Transverse colon (tissue), 4 donors: ENCODE data around the gene SUV39H1. TPM values are rescaled to one million over a fixed set of nuclear protein-coding genes. Genes with fewer than 3 reads are reported as not detected.

ENCODE experiments used
- DNase-seq: peaks from one replicate; pipeline ENCODE4 v3.0.0-alpha.2; 2019
- H3K27ac ChIP-seq, 4 donors: fragments of 200-600 bp; sonication (generic); 2 replicates each; pipeline ENCODE4 v1.5.1; 2016 to 2018; ENCODE audit warnings: inconsistent platforms in 4 of 4
- H3K27me3 ChIP-seq: fragments of 200-600 bp; sonication (generic); 2 replicates; pipeline ENCODE4 v1.5.1; 2017; ENCODE audit warnings: inconsistent platforms
- H3K36me3 ChIP-seq, 4 donors: fragments of 200-600 bp; sonication (generic); 2 replicates each; pipeline ENCODE4 v1.5.1; 2017 to 2019; ENCODE audit warnings: inconsistent platforms in 4 of 4
- H3K4me1 ChIP-seq, 4 donors: fragments of 200-600 bp; sonication (generic); 2 replicates each; pipeline ENCODE4 v1.5.1; 2017 to 2020; ENCODE audit warnings: inconsistent platforms in 4 of 4
- H3K4me3 ChIP-seq, 4 donors: fragments of 200-600 bp; sonication (generic); 1 replicate in 1 of 4; 2 replicates in 3 of 4; pipeline versions ENCODE4 v1.5.1 to v1.6.1; 2017 to 2019; ENCODE audit warnings: inconsistent platforms in 4 of 4
- H3K9me3 ChIP-seq, 2 donors: fragments of 200-600 bp; sonication (generic); 2 replicates each; pipeline ENCODE4 v1.5.1; 2017 to 2019; ENCODE audit warnings: inconsistent platforms in 2 of 2
- CTCF ChIP-seq, 5 experiments: fragments of 200-600 bp in 3 of 5; fragments of 450-650 bp in 2 of 5; sonication (generic) in 3 of 5; IDR thresholded peaks; 1 replicate in 2 of 5; 2 replicates in 3 of 5; pipeline ENCODE4 v1.5.1; 2016 to 2017; ENCODE audit warnings: antibody characterized with exemption in 5 of 5, inconsistent platforms in 3 of 5, mild to moderate bottlenecking in 2 of 5, moderate library complexity in 1 of 5
- EP300 ChIP-seq: sonication (generic); formaldehyde crosslinking; IDR thresholded peaks from one replicate; pipeline ENCODE4 v1.6.1; 2017; ENCODE audit warnings: antibody characterized with exemption, low read depth
- POLR2A ChIP-seq: fragments of 450-650 bp; IDR thresholded peaks from one replicate; pipeline ENCODE4 v1.6.1; 2016; ENCODE audit warnings: antibody characterized with exemption, mild to moderate bottlenecking, moderate library complexity
- POLR2AphosphoS5 ChIP-seq, 3 donors: sonication (generic); formaldehyde crosslinking; IDR thresholded peaks; one replicate each; pipeline ENCODE4 v1.6.1; 2016; ENCODE audit warnings: antibody characterized with exemption in 3 of 3
- WGBS, 2 donors: methylation state at CpG; one replicate each; pipeline ENCODE4 v1.1.5; 2018; ENCODE audit warnings: low coverage in 1 of 2; 5-methylcytosine and 5-hydroxymethylcytosine counted together
- in situ Hi-C, 4 donors: fragments of 200-750 bp; cut with MboI; loops; one replicate each; pipeline versions ENCODE4 v1.15.0 to v1.15.1; 2017; ENCODE audit warnings: low sequenced_read_pairs in 3 of 4, low pct_ligation_motif_present in 1 of 4, low pct_unique_long_range_greater_than_20kb in 1 of 4
- intact Hi-C: fragments of 100-400 bp; cut with DNase I; formaldehyde crosslinking; loops from one replicate; pipeline ENCODE4 v1.15.1; 2023; ENCODE audit warnings: low total_unique reads
- total RNA-seq, 4 donors: library from RNA; depleted of rRNA; stranded (reverse); fragments of >200 nt; gene quantifications; one replicate each; pipeline ENCODE4 v1.1.0, GENCODE V29; 2016

Gene SUV39H1
- total RNA-seq, 4 donors from 2014 or later = 1.00 to 5.3 (median 4.4) TPM

- Histone ChIP-seq H3K4me1 (peaks cover 0 to 4% (median 3%) of the 10 kb centered on the region in 4 donors), H3K27me3 (no peaks in the 10 kb centered on the region), H3K36me3 (no peaks in the 10 kb centered on the region), H3K9me3 (no peaks in the 10 kb centered on the region), H3K27ac (no peak overlapping the region), H3K4me3 (no peak overlapping the region)
- no peak for TF ChIP-seq POLR2A
- TF ChIP-seq POLR2AphosphoS5 (IDR thresholded peaks at IDR 0.05) = no peak
- no peak for TF ChIP-seq EP300
- no peak for TF ChIP-seq CTCF (IDR thresholded peaks at IDR 0.05)
- intact Hi-C loops = no loop called here
- in situ Hi-C loops = no loop called here
- 86% methylated on average over 3 of the region's 3 CpGs; no CpG with 5 or more reads in 1 of the 2 donors for WGBS, 2 donors
- DNase-seq = no peak
Measured at GRCh38 chrX:48700951-48701653, 4.6 kb downstream of the SUV39H1 start.

- Histone ChIP-seq H3K27ac (no peak overlapping the region), H3K27me3 (no peaks in the 10 kb centered on the region), H3K9me3 (no peaks in the 10 kb centered on the region), H3K36me3 (no peaks in the 10 kb centered on the region), H3K4me3 (no peak overlapping the region), H3K4me1 (peaks cover 0 to 4% (median 3%) of the 10 kb centered on the region in 4 donors)
- in situ Hi-C loops = no loop called here
- TF ChIP-seq EP300 (no peak), POLR2A (no peak), CTCF (IDR thresholded peaks at IDR 0.05) (no peak), POLR2AphosphoS5 (IDR thresholded peaks at IDR 0.05) (no peak)
- DNase-seq = no peak
- 72% methylated on average over 2 of the region's 2 CpGs; no CpG with 5 or more reads in 1 of the 2 donors for WGBS, 2 donors
- intact Hi-C loops = no loop called here
Measured at GRCh38 chrX:48702032-48702431, 5.5 kb downstream of the SUV39H1 start.

GRCh38 chrX:48702716-48703115, 6.2 kb downstream of the SUV39H1 start:
- in situ Hi-C loops (no loop called here), intact Hi-C loops (no loop called here)
- 78% methylated on average over 4 of the region's 4 CpGs; no CpG with 5 or more reads in 1 of the 2 donors for WGBS, 2 donors
- no peaks in the 10 kb centered on the region for H3K9me3 ChIP-seq
- no peaks in the 10 kb centered on the region for H3K4me1 ChIP-seq
- no peak for DNase-seq
- no peak overlapping the region for H3K27ac ChIP-seq
- H3K27me3 ChIP-seq = no peaks in the 10 kb centered on the region
- no peak overlapping the region for H3K4me3 ChIP-seq
- TF ChIP-seq CTCF (IDR thresholded peaks at IDR 0.05) = no peak
- TF ChIP-seq POLR2AphosphoS5 (IDR thresholded peaks at IDR 0.05) = no peak
- TF ChIP-seq EP300 = no peak
- TF ChIP-seq POLR2A = no peak
- H3K36me3 ChIP-seq = no peaks in the 10 kb centered on the region

- Histone ChIP-seq H3K27ac (no peak overlapping the region), H3K9me3 (no peaks in the 10 kb centered on the region), H3K36me3 (no peaks in the 10 kb centered on the region), H3K4me1 (no peaks in the 10 kb centered on the region), H3K4me3 (no peak overlapping the region), H3K27me3 (no peaks in the 10 kb centered on the region)
- 76 to 100% methylated on average over 1 to 7 of the region's 7 CpGs for WGBS, 2 donors
- intact Hi-C loops (no loop called here), in situ Hi-C loops (no loop called here)
- no peak for TF ChIP-seq POLR2A
- no peak for TF ChIP-seq POLR2AphosphoS5 (IDR thresholded peaks at IDR 0.05)
- no peak for DNase-seq
Measured at GRCh38 chrX:48703228-48703627, 6.7 kb downstream of the SUV39H1 start.
